Adipocyte (in vitro differentiated cells): ENCODE measurements around the gene SEH1L.

Experiments used
- DNase-seq: peaks from one replicate; pipeline ENCODE4 v3.0.0-alpha.2; 2015; ENCODE audit warnings: low read depth
- H3K27me3 ChIP-seq: replicated peaks from 2 replicates; pipeline ENCODE4 v1.7.0; 2013; ENCODE audit warnings: mild to moderate bottlenecking, low read length, moderate library complexity; ENCODE audit not compliant: control insufficient read depth, insufficient read depth
- H3K36me3 ChIP-seq: 2 replicates; pipeline ENCODE4 v1.7.0; 2013; ENCODE audit warnings: low read length, mild to moderate bottlenecking, moderate library complexity; ENCODE audit not compliant: control insufficient read depth, insufficient read depth, severe bottlenecking
- H3K4me1 ChIP-seq: 2 replicates; pipeline ENCODE4 v1.7.0; 2013; ENCODE audit warnings: mild to moderate bottlenecking, low read length, moderate library complexity; ENCODE audit not compliant: control insufficient read depth, insufficient read depth
- H3K4me3 ChIP-seq: 2 replicates; pipeline ENCODE4 v1.7.0; 2013; ENCODE audit warnings: mild to moderate bottlenecking, low read length, moderate library complexity
- H3K9ac ChIP-seq: 2 replicates; pipeline ENCODE4 v1.7.0; 2013; ENCODE audit warnings: mild to moderate bottlenecking, low read length, moderate library complexity
- H3K9me3 ChIP-seq: 2 replicates; pipeline ENCODE4 v1.7.0; 2013; ENCODE audit warnings: mild to moderate bottlenecking, low read length, moderate library complexity; ENCODE audit not compliant: control insufficient read depth

The SEH1L gene

DNA sequence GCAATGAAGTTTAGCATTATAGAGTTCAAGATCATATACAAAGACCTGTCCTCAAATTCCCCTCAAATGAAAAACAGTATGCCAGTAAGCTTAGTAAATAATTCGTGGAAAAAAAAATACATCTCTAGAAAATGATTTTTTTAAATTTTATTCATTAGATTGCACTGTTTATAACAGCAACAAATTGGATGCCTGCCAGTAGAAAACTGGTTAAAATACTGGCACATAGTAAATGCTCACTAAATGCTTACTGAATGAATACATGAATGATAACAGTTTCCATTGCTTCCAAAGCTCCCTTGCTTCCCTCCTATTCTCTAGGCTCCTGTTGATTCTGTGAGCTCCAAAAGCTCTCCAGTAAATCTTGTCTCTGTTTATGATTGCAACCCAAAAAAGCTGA lies 25.5 kb upstream of the SEH1L start:
- H3K36me3 ChIP-seq, result no peaks in the 10 kb centered on the region
- H3K4me1 ChIP-seq, result no peaks in the 10 kb centered on the region
- H3K9me3 ChIP-seq, result no peaks in the 10 kb centered on the region
- no peak overlapping the region for H3K4me3 ChIP-seq
- no peak for DNase-seq
- peaks cover 3% of the 10 kb centered on the region for H3K27me3 ChIP-seq
- H3K9ac ChIP-seq, result no peak overlapping the region

DNA sequence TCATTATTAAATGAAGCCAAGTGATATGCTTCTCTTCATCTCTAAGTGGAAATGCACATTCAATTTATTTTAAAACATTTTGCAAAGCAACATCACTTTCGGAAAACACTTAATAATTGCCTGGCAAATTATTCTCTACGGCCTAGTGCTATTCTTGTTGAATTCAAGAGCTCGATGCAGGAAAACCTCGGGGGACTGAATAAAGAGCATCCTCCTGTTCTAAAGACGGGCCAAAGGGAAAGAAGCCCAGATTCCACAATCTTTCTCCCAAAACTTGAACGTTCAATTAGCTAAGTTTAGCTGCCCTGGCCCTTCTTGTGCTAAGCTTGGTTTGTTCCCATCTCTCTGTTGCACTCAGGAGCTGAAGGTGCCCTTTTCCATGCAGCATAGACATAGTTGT lies 23.2 kb upstream of the SEH1L start:
- no peak overlapping the region for H3K9ac ChIP-seq
- H3K9me3 ChIP-seq, result no peaks in the 10 kb centered on the region
- no peak overlapping the region for H3K4me3 ChIP-seq
- H3K4me1 ChIP-seq, result no peaks in the 10 kb centered on the region
- DNase-seq, result no peak
- no peaks in the 10 kb centered on the region for H3K36me3 ChIP-seq
- peaks cover 3% of the 10 kb centered on the region for H3K27me3 ChIP-seq

DNA sequence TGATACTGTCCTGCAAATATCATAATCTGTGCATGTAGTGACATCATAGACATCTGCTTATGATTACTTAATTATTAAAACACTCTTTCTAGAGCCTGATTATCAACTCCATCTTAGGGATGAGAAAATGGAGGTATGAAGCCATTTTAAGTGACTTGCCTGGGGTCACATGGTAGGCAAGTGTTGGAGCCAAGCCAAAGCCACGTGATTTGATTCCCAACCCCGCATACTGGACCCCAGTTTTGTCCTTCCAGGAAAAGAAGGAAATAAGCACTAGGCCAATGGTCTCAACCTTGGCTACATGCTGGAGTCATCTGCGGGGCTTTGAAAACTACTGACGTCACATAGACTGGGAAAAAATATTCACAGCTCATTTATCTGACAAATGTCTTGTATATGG lies 19.6 kb upstream of the SEH1L start:
- no peak for DNase-seq

DNA sequence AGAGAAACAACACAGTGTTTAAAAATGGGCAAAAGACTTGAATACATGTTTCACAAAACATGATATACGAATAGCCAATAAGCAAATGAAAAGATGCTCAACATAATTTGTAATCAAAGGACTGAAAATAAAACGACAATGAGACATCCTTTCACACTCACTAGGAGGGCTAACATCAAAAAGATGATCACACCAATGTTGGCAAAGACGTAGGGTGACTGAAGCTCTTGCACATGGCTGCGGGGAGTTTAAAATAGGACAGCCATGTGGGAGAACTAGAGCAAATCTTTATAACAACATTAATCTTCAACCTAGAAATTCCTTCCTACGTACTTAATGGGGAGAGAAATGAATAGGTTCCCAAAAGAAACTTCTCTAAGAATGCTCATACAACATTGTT lies 19.2 kb upstream of the SEH1L start:
- Histone ChIP-seq H3K36me3 (no peaks in the 10 kb centered on the region), H3K27me3 (no peaks in the 10 kb centered on the region)
- no peak for DNase-seq

More for the DNA sequence above, 19.6 kb upstream of the SEH1L start:
- Histone ChIP-seq H3K4me1 (no peaks in the 10 kb centered on the region), H3K4me3 (no peak overlapping the region), H3K36me3 (no peaks in the 10 kb centered on the region), H3K9ac (no peak overlapping the region), H3K9me3 (no peaks in the 10 kb centered on the region), H3K27me3 (no peaks in the 10 kb centered on the region)

DNA sequence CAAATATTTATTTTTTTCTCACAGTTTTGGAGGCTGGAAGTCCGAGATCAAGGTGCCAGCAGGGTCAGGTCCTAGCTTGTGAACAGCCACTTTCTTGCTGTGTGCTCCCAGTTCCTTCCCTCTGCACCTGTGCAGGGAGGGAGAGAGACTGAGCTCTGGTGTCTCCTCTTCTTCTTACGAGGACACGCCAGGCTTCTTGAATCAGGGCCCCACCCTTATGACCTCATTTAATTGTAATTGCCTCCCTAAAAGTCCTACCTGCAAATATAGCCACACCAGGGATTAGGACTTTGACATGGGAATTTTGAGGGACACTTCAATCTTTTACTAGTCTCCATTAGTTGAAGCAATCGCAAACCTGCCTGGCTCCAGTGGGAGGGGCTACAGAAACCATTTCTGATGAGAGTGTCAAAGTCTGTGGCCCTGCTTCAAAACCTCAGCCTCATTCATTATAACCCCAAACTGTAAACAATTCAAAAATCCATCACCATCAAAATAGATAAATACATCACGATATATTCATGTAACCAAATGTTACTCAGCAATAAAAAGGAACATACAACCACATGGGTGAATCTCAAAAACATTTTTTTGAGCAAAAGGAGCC lies 18.2 kb upstream of the SEH1L start:
- no peak for DNase-seq

More for the DNA sequence above, 19.2 kb upstream of the SEH1L start:
- H3K9me3 ChIP-seq, result no peaks in the 10 kb centered on the region
- H3K9ac ChIP-seq, result no peak overlapping the region
- no peaks in the 10 kb centered on the region for H3K4me1 ChIP-seq
- no peak overlapping the region for H3K4me3 ChIP-seq

DNA sequence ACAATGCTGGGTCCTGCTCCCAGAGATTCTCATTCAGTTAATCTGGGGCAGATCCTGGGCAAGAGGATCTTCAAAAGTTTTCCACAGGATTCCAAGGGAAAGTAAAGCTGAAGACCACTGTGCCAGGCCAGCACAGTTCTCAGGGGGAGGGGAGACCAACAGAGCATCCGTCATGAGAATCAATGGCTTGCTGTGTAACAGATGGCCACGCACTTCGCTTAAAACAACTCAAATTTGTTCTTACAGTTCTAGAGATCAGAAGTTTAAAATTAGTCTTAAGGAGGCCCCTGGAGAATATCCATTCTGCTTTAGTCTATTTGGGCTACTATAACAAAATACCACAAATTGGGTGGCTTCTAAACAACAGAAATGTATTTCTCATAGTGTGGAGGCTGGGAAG lies 17.4 kb upstream of the SEH1L start:
- no peaks in the 10 kb centered on the region for H3K36me3 ChIP-seq
- no peak for DNase-seq
- no peak overlapping the region for H3K4me3 ChIP-seq
- no peak overlapping the region for H3K9ac ChIP-seq
- no peaks in the 10 kb centered on the region for H3K4me1 ChIP-seq
- no peaks in the 10 kb centered on the region for H3K27me3 ChIP-seq
- no peaks in the 10 kb centered on the region for H3K9me3 ChIP-seq

More for the DNA sequence above, 18.2 kb upstream of the SEH1L start:
- Histone ChIP-seq H3K4me1 (no peaks in the 10 kb centered on the region), H3K9me3 (no peaks in the 10 kb centered on the region), H3K4me3 (no peak overlapping the region), H3K36me3 (no peaks in the 10 kb centered on the region), H3K27me3 (no peaks in the 10 kb centered on the region), H3K9ac (no peak overlapping the region)

DNA sequence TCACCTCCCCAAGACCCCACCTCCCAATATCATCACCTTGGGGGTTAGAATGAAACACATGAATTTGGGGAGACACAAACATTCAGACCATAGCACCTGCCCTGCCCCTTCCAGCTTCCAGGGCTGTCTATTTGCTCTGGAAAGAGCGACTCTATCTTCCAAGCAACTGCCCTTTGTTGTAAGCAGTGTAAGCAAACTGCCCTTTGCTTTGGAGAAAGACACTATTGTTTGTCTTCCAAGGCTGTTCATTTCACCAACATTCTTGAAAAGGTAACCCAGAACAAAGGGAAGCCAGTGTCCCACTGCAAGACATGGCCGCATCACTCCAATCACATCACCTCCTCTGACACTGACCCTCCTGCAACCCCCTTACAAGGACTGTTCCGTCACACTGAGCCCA lies 16.9 kb upstream of the SEH1L start:
- Histone ChIP-seq H3K27me3 (no peaks in the 10 kb centered on the region), H3K9me3 (no peaks in the 10 kb centered on the region), H3K36me3 (no peaks in the 10 kb centered on the region), H3K9ac (no peak overlapping the region), H3K4me3 (no peak overlapping the region), H3K4me1 (no peaks in the 10 kb centered on the region)
- no peak for DNase-seq

DNA sequence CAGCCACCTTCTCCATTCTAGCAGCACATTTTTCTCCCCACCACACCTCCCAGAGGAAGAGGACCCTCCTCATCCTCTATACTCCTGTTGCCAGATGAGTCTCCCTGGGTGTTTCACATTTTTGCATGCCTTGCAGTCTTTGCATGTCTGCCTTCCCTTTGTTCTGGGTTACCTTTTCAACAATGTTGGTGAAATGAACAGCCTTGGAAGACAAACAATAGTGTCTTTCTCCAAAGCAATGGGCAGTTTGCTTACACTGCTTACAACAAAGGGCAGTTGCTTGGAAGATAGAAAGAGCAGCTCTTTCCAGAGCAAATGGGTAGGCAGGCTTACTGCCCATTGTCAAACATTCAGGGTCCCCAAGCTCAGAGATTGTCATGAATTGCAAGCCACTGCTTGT lies 14.5 kb upstream of the SEH1L start:
- Histone ChIP-seq H3K9ac (no peak overlapping the region), H3K9me3 (no peaks in the 10 kb centered on the region), H3K4me1 (no peaks in the 10 kb centered on the region), H3K27me3 (no peaks in the 10 kb centered on the region), H3K36me3 (no peaks in the 10 kb centered on the region), H3K4me3 (no peak overlapping the region)
- no peak for DNase-seq

DNA sequence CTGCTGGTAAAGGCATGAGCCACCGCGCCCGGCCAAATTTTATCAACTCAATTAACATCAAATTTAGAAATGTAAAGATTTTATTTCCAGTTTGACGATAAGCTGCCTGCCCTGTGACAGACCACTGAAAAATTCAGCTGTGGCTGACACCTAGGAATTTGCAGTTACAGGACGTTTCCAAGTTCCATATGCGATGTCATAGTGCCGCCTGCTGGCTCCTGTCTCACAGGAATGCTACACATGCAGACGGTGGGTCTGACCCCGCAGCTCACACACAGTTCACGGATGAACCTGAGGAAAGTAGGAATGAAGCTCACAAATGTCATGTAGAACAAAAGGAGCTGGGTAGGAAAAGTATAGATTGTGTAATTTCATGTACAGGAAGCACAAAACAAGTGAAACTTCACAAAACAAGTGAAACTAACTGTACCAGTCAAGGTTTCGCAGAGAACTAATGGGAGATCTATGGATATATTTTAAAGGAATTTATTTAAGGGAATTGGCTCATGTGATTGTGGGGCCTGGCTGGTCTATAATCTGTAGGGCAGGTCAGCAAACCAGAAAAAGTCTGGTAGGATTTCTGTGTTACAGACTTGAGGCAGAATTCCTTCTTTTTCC lies 13.2 kb upstream of the SEH1L start:
- Histone ChIP-seq H3K9ac (no peak overlapping the region), H3K4me3 (no peak overlapping the region), H3K36me3 (no peaks in the 10 kb centered on the region), H3K27me3 (no peaks in the 10 kb centered on the region), H3K4me1 (no peaks in the 10 kb centered on the region), H3K9me3 (no peaks in the 10 kb centered on the region)
- DNase-seq, result peak; percentile 92

DNA sequence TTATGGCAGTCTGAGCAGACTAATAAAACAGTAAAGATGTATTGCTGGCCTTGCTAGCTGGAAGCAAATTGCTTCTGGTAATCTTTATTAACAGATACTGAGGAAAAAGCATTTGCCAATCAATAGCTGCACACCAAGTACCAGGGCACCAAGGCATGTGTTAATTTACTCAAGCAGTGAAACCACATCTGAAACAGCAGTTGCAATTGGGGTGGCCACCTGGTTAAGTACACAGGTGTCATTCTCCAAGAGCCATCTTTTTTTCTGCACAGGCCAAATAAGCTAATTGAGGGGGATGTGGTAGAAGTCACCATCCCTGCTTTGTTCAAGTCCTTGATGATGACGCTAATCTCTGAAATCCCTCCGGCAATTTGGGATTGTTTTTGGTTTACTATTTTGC lies 8.6 kb upstream of the SEH1L start:
- Histone ChIP-seq H3K9me3 (no peaks in the 10 kb centered on the region), H3K36me3 (no peaks in the 10 kb centered on the region)

DNA sequence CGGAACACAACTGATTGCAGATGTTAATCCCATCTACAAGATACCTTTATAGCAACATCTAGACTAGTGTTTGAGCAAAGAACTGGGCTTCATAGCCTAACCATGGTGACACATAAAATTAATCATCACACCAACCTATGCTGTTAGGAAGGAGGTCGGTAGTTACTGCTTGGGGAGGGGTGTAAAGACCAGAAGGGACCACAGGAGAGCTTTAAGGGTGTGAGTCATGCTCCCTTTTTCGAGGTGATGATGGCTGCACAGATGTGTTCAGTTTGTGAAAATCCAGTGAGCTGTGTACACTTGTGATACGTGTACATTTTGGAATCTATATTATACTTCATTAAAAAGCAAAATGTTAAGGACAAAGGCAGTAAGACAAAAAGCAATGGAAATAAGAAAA lies 4.6 kb upstream of the SEH1L start:
- Histone ChIP-seq H3K9me3 (no peaks in the 10 kb centered on the region), H3K4me3 (no peak overlapping the region), H3K4me1 (peaks cover 19% of the 10 kb centered on the region), H3K36me3 (no peaks in the 10 kb centered on the region), H3K27me3 (no peaks in the 10 kb centered on the region), H3K9ac (no peak overlapping the region)
- no peak for DNase-seq

More for the DNA sequence above, 8.6 kb upstream of the SEH1L start:
- no peaks in the 10 kb centered on the region for H3K4me1 ChIP-seq
- no peaks in the 10 kb centered on the region for H3K27me3 ChIP-seq
- H3K9ac ChIP-seq, result no peak overlapping the region
- DNase-seq, result no peak
- H3K4me3 ChIP-seq, result no peak overlapping the region

DNA sequence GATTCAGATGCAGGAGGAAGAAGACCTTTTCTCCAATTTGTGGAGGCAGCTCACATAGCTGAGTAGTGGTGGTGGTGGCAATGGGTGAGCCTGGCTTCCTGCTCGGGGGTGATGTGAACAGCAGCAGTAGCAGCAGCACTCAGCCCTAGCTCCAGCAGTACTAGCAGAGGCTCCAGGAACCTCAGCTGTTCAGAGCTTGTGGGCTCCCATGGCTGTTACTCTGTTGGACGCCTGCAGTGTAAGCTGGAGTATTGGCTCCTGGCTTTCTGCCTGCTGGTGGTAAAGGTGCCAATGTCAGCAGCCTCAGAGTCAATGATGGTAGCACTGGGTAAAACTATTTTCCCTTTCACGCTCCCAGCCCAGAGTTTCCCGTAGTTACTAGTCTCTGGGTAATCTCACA lies 3.1 kb upstream of the SEH1L start:
- peak overlapping the region; percentile 32 for H3K9ac ChIP-seq
- H3K4me1 ChIP-seq, result peaks cover 24% of the 10 kb centered on the region
- no peaks in the 10 kb centered on the region for H3K9me3 ChIP-seq
- peak overlapping the region; percentile 26 for H3K4me3 ChIP-seq
- peak; percentile 14 for DNase-seq
- H3K27me3 ChIP-seq, result no peaks in the 10 kb centered on the region
- H3K36me3 ChIP-seq, result no peaks in the 10 kb centered on the region
